COR-L47 (cell line): ENCODE results near the gene RING1.
A peak's percentile ranks its signal among the peaks of the same experiment; 100 is the strongest.

ENCODE experiments used
- DNase-seq: peaks from one replicate; lab custom pipeline; 2025; lab: John Stamatoyannopoulos, UW

Gene RING1

DNA sequence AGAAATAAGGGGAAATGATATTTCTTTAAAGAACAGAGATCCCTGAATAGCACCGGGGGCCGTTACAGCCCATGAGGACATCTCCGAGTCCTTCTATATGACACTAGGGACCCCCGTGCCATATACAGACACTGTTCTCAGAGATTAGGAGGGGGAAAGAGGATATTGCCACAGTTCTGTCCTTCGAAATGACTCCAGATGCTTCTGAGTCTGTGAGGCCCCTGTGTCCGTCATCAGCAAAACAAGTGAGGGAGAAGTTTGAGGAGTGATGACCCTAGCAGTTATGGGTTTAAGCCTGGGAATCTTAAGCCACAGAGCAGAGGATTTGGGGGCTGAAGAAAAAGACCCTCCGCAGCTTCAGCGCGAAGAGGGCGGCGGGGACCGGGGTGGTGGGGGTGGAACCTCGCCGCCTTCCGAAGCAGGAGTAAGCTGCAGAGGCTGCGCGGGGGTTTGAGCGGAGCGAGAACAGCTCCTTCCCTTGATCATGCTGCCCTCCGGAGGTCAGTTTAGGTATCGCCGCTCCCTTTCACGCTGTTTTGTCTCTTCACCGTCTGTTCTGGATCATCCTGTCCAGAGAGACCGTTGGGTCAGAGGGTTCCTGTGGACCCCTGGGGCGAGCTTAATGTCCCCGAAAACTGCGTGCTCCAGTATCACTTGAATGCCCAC lies 39.8 kb downstream of the RING1 start:
- peak; percentile 72 for DNase-seq

DNA sequence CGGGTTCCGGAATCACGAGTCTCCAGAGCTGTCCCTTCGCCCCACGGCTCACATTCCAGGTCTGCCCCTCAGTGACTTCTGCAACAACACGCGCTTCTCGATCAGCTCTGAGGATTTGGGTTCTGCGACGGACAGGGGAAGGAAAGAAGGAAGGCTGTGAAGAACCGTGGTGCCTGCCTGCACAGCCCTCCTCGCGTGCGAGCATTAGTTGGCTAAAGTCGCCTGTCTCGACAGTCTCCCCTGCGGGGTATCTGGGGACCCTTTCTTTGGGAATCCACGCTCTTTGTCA lies 40.3 kb downstream of the RING1 start:
- DNase-seq: no peak

DNA sequence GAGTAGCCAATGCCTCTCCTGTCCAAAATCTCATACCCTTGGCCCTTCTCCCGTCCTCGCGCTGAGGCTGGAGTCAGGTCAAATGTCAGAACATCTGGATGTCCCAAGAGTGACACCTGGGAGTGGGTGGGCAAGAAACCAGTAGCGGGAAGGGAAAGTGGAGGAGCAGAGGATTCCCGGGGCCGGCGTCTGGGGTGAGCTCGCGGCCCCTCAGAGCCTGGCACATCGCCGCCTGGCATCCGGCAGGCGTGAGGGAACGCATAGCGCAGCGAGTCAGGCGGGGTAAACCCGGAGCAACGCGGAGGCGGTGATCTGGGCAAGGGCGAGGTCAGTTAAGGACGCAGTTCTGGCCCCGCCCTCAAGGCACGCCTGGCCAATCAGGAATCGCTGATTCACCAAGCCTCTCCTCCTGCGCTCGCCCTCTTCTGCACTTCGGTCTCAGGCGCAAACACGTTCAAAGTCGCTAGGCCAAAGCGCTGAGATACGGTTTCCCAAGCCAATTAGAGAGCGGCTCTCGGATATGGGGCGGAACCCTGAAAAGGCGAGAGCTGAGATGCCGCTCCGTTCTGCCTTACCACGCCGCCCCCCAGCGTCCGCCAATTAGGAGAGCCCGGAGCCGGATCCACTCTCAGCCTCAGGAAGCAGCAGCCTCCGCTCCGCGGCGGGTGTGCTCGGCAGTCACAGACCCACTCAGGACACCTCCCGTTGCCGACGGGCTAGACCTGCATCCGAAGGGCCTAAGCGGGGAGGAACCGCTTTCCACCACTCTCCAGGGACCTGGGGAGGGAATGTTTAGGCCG lies 40.8 kb downstream of the RING1 start:
- peak; percentile 97 for DNase-seq

DNA sequence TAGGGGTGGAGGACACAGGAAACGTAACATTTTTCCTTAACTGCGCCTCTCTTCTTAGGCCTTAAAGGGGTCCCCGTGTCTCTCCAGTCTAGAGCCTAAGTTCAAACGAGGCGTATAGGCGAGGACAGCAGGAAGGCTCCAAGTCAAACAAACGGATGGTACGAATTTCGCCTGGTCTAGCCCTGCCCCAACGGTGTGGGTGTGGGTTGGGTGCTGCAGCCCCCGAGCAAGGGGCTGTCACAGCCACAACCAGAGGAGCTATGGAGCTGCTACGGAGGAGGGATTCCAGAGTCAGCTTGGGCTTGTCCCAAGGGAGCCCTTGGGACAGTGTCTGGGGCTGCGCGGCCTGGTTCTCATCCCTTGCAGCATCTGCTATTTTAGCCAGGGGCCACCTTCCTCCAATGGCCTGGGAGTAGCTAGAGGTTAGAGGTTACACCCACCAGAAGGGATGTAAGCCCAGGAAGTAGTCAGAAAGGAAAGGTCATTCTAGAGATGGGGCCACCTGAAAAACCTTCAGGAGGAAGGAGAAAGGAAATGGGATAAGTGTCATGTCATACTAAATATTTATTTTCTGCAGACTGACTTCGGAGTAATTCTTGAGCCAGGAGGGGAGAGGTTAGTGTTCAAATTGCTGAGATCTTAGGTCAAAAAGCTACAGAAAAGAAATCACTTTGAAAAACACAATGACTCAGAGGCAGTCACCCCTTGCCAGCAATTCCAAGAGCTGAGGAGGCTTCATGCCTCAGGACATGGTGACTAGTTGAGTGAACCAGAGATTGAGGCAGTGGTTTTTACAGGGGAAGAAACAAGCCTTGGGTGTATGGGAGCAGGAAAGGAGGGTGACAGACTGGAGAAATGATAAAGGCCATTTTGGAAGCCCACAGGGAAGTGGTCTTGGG lies 41.7 kb downstream of the RING1 start:
- no peak for DNase-seq

DNA sequence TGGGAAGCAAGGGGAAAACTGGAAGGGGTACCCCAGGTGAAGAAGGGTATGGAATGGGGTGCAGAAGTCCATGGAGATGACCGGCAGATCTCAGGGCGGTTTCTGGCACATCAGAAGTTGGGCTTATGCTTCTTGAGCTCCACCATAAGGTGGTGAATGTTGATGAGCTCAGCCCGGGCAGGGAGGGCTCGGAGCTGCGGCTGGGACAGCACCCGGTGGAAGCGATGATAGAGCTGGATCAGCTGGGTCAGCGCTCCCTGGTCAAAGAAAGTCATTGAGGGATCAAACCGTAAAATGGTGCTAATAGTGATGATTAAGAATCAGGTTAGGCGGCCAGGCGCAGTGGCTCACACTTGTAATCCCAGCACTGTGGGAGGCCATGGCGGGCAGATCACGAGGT lies 42.4 kb downstream of the RING1 start:
- DNase-seq: no peak

DNA sequence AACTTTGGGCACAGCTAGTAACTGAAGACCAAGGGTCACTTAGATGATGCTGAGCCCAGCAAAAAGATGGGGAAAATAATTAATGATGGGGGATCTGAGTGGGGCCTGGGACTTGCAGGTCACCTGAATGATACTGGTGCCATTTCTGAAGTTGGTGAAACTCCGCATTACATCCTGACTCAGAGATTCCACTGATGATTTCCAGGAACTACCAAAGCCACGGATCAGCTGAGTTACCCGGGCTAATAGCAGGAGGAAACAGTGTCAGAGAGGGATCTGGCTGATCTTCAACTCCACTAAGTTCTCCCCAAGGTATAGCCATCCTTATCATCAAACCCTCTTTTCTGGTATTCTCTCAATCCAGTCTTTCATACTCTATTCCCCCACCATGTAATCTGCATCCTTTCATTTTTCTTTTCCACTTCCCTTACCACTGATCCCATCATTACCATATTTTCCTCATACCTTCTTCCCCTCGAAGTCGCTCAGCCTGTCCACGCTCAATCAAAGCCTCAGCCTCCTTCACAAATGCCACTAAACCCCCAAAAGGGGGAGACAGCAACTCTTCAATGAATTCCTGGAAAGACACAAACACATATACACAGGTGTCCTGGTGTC lies 43.2 kb downstream of the RING1 start:
- DNase-seq: no peak

GRCh38 chr6:33252759-33253158 lies 44.5 kb downstream of the RING1 start:
- DNase-seq: no peak

DNA sequence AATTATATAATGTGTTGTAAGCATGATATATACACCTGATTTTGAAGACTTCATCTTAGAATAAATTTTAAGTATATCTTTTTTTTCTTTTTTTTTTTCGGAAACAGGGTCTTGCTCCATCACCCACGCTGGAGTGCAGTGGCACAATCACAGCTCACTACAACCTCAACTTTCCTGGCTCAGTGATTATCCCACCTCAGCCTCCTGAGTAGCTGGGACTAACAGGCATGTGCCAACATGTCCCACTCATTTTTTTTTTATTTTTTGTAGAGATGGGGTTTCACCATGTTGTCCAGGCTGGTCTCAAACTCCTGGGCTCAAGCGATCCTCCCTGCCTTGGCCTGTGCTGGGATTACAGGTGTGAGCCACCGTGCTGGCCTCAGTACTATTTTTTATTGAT lies 46.3 kb downstream of the RING1 start:
- no peak for DNase-seq

DNA sequence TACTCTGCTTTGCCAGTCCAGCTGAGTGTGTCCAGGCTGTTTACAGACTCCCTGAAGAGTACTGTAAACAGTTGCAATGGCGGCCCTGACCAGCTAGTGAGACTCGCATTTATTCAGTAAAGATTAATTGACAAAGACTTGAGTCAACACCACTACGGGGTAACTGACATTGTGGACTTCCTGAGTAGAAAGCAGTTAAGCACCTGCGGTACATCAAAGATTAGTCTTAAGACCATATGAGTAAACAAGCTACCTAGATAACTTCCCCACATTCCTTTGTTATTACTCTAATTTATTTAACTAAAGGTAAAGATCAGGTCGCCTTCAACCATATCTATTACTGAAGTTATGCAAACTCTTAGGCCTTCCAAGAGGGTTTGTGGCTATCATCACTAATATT lies 50.7 kb downstream of the RING1 start:
- DNase-seq: no peak
